Progenitor cell of endocrine pancreas (in vitro differentiated cells): ENCODE measurements around the gene TANC1. TPM values are rescaled to one million over a fixed set of nuclear protein-coding genes. Genes with fewer than 3 reads are reported as not detected.

ENCODE experiments used
- DNase-seq: peaks from one replicate; pipeline ENCODE4 v3.0.0; 2021; ENCODE audit warnings: low spot score; ENCODE audit not compliant: unreplicated experiment
- H3K27ac Mint-ChIP-seq: 2 replicates; pipeline ENCODE4 v1.8.0; 2021; ENCODE audit warnings: mild to moderate bottlenecking, moderate library complexity, mixed read lengths
- H3K27me3 Mint-ChIP-seq: 2 replicates; pipeline ENCODE4 v1.8.0; 2021; ENCODE audit warnings: mixed read lengths
- H3K36me3 Mint-ChIP-seq: 2 replicates; pipeline ENCODE4 v1.8.0; 2022; ENCODE audit warnings: mixed read lengths; ENCODE audit not compliant: insufficient read depth
- H3K4me1 Mint-ChIP-seq: 2 replicates; pipeline ENCODE4 v1.8.0; 2021; ENCODE audit warnings: low read depth, mixed read lengths
- H3K4me3 Mint-ChIP-seq: 2 replicates; pipeline ENCODE4 v1.8.0; 2021; ENCODE audit warnings: low read depth, mild to moderate bottlenecking, moderate library complexity, mixed read lengths
- H3K9me3 Mint-ChIP-seq: 2 replicates; pipeline ENCODE4 v1.8.0; 2021; ENCODE audit warnings: low read depth, mixed read lengths
- total RNA-seq: library from RNA; stranded (reverse); gene quantifications from 2 replicates; pipeline ENCODE4 v1.2.1, GENCODE V29; 2021
- TF ChIP-seq, protein P1 (sequence below): fragments of 200-600 bp; sonication (generic); IDR thresholded peaks from one replicate; pipeline ENCODE4 v1.5.0; 2021; ENCODE audit warnings: antibody characterized with exemption, mild to moderate bottlenecking; ENCODE audit not compliant: unreplicated experiment

Gene TANC1
- total RNA-seq, 1 donor from 2014 or later = 29.8 TPM

DNA sequence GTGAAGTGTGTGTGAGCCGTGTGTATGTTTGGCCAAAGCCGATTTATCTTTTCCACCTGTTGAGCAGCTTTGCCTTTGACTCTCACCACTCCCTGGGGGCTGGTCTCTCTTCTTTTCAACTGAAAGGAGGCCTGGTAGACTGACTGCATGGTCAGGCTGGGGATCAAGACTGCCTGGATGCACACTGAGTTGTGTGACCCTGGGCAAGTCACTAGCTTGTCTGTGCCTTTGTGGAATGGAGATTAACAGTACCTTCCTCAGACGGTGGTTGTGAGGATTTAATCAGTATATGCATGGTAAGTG is 85.5 kb downstream of the TANC1 start:
- H3K4me3 Mint-ChIP-seq = no peak overlapping the region
- H3K36me3 Mint-ChIP-seq = peaks cover 4% of the 10 kb centered on the region
- TF ChIP-seq, protein P1, sequence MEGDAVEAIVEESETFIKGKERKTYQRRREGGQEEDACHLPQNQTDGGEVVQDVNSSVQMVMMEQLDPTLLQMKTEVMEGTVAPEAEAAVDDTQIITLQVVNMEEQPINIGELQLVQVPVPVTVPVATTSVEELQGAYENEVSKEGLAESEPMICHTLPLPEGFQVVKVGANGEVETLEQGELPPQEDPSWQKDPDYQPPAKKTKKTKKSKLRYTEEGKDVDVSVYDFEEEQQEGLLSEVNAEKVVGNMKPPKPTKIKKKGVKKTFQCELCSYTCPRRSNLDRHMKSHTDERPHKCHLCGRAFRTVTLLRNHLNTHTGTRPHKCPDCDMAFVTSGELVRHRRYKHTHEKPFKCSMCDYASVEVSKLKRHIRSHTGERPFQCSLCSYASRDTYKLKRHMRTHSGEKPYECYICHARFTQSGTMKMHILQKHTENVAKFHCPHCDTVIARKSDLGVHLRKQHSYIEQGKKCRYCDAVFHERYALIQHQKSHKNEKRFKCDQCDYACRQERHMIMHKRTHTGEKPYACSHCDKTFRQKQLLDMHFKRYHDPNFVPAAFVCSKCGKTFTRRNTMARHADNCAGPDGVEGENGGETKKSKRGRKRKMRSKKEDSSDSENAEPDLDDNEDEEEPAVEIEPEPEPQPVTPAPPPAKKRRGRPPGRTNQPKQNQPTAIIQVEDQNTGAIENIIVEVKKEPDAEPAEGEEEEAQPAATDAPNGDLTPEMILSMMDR = no peak
- peaks cover 14% of the 10 kb centered on the region for H3K4me1 Mint-ChIP-seq
- DNase-seq = no peak
- no peak overlapping the region for H3K27ac Mint-ChIP-seq
- no peaks in the 10 kb centered on the region for H3K9me3 Mint-ChIP-seq
- H3K27me3 Mint-ChIP-seq = no peaks in the 10 kb centered on the region

DNA sequence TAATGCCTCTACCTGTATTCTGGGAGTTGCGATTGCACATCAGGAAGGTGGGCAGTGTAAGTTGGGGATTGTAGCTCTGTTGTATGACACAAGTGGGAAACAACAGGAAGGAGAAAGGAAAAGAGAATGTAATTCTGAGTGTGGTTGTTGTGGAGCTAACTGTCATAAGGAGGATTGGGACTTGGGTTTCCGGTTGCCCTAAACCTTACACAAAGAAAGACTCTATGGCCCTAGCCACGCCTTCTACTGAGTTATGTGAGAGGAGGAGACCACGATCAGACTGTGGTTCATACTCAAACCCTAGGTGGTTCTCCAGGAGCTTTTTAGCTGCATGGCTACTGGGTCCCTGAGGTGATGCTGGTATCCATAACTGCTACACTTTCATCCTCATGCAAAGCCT is 86.5 kb downstream of the TANC1 start:
- Mint-ChIP-seq H3K4me3 (no peak overlapping the region), H3K27me3 (no peaks in the 10 kb centered on the region), H3K36me3 (no peaks in the 10 kb centered on the region), H3K27ac (no peak overlapping the region), H3K4me1 (peaks cover 15% of the 10 kb centered on the region), H3K9me3 (no peaks in the 10 kb centered on the region)
- no peak for DNase-seq
- TF ChIP-seq, protein P1 = no peak

DNA sequence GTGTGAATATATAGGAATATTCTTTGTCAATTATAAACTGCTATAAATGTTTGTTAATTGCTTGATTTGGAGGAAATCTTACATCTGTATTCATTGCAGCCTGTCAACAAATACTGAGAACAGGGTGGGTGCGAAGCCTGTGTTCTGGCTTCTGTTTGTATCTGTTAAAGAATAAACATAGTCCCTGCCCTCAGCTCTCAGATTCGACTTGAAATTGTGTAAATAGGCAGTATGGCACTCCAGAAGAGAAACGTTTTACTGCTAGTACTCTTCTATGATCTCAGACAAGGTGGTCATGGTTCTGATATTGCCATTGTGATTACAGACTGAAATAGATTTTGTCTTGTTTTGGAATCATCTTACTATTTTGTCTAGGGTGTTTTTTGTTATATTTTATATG is 92.1 kb downstream of the TANC1 start:
- Mint-ChIP-seq H3K27me3 (no peaks in the 10 kb centered on the region), H3K4me3 (no peak overlapping the region), H3K9me3 (no peaks in the 10 kb centered on the region), H3K4me1 (peaks cover 52% of the 10 kb centered on the region), H3K36me3 (no peaks in the 10 kb centered on the region), H3K27ac (no peak overlapping the region)
- no peak for DNase-seq
- TF ChIP-seq, protein P1 = no peak

DNA sequence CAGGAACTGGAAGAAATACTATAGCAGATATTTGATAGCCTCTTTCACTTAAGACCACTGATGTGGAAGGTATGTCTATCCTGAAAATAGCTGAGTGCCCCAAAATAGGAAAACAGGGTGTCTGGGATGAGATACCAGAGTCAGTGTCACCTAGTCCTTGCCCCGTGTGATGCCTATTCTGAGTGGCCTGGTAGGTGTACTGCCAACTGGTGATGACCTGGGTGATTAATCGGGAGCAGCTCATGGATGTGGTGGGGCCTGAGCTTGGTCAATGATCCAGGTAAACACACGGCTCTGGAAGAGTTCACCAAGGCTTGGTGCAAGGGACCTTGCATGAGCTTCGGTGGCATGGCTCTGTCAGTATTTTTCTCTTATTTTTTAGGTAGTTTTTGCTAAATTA is 95.2 kb downstream of the TANC1 start:
- TF ChIP-seq, protein P1 = no peak
- H3K27me3 Mint-ChIP-seq = no peaks in the 10 kb centered on the region
- no peak for DNase-seq
- H3K36me3 Mint-ChIP-seq = no peaks in the 10 kb centered on the region
- no peak overlapping the region for H3K4me3 Mint-ChIP-seq
- no peaks in the 10 kb centered on the region for H3K9me3 Mint-ChIP-seq
- peak overlapping the region; percentile 89 for H3K27ac Mint-ChIP-seq
- peaks cover 50% of the 10 kb centered on the region for H3K4me1 Mint-ChIP-seq

DNA sequence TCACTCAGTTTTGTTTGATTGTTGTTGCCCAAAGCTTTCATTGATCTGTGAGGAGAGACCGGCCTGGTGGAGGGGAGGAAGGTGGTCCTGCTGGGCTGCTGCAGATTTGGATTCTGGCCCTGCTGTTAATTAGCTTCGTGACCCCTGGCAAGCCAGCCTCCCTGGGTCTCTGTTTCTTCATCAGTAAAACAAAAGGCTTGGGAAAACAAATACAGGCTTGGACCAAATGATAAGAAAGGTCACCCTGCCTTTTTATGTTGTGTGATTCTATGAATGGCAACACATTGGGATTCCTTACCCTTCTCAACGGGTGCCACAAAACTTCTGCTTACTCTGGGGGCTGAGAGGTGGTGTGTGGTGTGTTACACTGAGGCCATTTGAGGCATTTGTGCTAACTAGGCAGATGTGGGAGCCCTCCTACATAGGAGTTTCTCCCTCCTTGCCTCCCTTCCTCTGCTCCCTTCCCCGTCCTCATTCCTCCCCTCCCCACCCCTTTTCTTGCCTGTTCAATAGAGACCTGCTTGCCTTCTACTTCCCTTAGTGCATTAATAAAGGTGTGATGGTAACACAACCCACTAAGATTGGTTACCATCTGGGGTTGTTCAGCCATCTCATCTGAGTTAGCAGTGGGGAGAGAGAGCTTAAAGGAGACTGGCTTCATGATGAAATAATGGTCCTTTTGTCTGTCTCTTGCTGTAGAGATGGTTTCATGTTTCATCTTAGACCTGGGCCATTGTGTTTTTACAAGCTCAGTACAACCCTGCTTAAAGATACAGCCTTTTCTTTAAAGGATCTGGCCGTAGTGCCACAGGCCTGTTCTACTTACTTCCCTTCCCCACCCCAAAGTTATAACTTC is 96.2 kb downstream of the TANC1 start:
- Mint-ChIP-seq H3K4me1 (peaks cover 51% of the 10 kb centered on the region), H3K36me3 (no peaks in the 10 kb centered on the region), H3K9me3 (no peaks in the 10 kb centered on the region), H3K4me3 (no peak overlapping the region), H3K27ac (peak overlapping the region; percentile 89), H3K27me3 (no peaks in the 10 kb centered on the region)
- no peak for DNase-seq
- TF ChIP-seq, protein P1 = no peak
